GM12878 (cell line): ENCODE data around the gene SLC25A13. TPM values are rescaled to one million over a fixed set of nuclear protein-coding genes. Genes with fewer than 3 reads are reported as not detected.

Experiments used
- ATAC-seq: fragments of 200-7000 bp; cut with Tn5 transposase; 3 replicates; pipeline ENCODE4 v1.9.1; 2020; ENCODE audit warnings: mild to moderate bottlenecking, moderate library complexity
- BruUV-seq: library from RNA; stranded (reverse); fragments of 400-500 nt; replicated peaks from 2 replicates; lab custom pipeline; 2021; lab: Mats Ljungman, UMichigan
- CTCF ChIA-PET: fragments of 300-600 bp; sonication (Branson Sonifier 250); formaldehyde crosslinking; extraction: SDS; loops from one replicate; lab custom pipeline; 2021; ENCODE audit warnings: inconsistent platforms; lab: Yijun Ruan, JAX
- POLR2A ChIA-PET: fragments of 350-600 bp; formaldehyde crosslinking; extraction: SDS; loops from one replicate; lab custom pipeline; 2021; ENCODE audit warnings: inconsistent platforms; lab: Charles Lee
- RAD21 ChIA-PET: fragments of 300-600 bp; sonication (Branson Sonifier 250); formaldehyde crosslinking; loops from one replicate; lab custom pipeline; 2023; ENCODE audit warnings: antibody characterized with exemption; ENCODE audit not compliant: unreplicated experiment; lab: Charles Lee
- SMC1A ChIA-PET: fragments of 300-600 bp; sonication (Branson Sonifier 250); formaldehyde crosslinking; loops from one replicate; lab custom pipeline; 2023; ENCODE audit not compliant: unreplicated experiment, uncharacterized antibody; lab: Charles Lee
- DNase-seq: peaks from one replicate; pipeline ENCODE4 v3.0.0-alpha.2; 2011; ENCODE audit warnings: low read depth, low spot score
- FAIRE-seq: peaks from 3 replicates; lab custom pipeline; 2011; peaks lifted over from hg19 to GRCh38; lab: Jason Lieb, UNC
- H2AFZ ChIP-seq: 2 replicates; pipeline ENCODE4 v1.6.0; 2011; ENCODE audit warnings: low read depth, low read length, control low read depth; ENCODE audit not compliant: control insufficient read depth
- H3K27ac ChIP-seq: 2 replicates; pipeline ENCODE4 v1.5.1; 2011; ENCODE audit warnings: control low read depth; ENCODE audit not compliant: control insufficient read depth, insufficient read depth
- H3K27me3 ChIP-seq, 2 experiments: replicated peaks in 1 of 2; 2 replicates each; pipeline versions ENCODE4 v1.6.0 to v1.6.1; 2011; ENCODE audit warnings: low read length in 1 of 2; ENCODE audit not compliant: control insufficient read depth in 2 of 2, insufficient read depth in 2 of 2
- H3K36me3 ChIP-seq, 2 experiments: 2 replicates each; pipeline ENCODE4 v1.5.1; 2011; ENCODE audit warnings: low read length in 1 of 2; ENCODE audit not compliant: control insufficient read depth in 2 of 2, insufficient read depth in 2 of 2
- H3K4me1 ChIP-seq: 2 replicates; pipeline ENCODE4 v1.6.1; 2011; ENCODE audit warnings: mild to moderate bottlenecking, low read length, moderate library complexity, mixed read lengths; ENCODE audit not compliant: control insufficient read depth, insufficient read depth
- H3K4me2 ChIP-seq: 2 replicates; pipeline ENCODE4 v1.6.0; 2011; ENCODE audit warnings: control low read depth; ENCODE audit not compliant: control insufficient read depth, insufficient read depth
- H3K4me3 ChIP-seq: fragments of 200-600 bp; sonication (generic); 2 replicates; pipeline ENCODE4 v1.5.1; 2016
- H3K79me2 ChIP-seq: 2 replicates; pipeline ENCODE4 v1.6.0; 2011; ENCODE audit warnings: low read length; ENCODE audit not compliant: control insufficient read depth, insufficient read depth
- H3K9ac ChIP-seq: 2 replicates; pipeline ENCODE4 v1.8.0; 2011; ENCODE audit warnings: low read length, control low read depth, mixed read lengths; ENCODE audit not compliant: control insufficient read depth, insufficient read depth
- H3K9me3 ChIP-seq: replicated peaks from 3 replicates; pipeline ENCODE4 v1.5.1; 2011; ENCODE audit warnings: mild to moderate bottlenecking, low read length; ENCODE audit not compliant: control insufficient read depth, insufficient read depth
- H4K20me1 ChIP-seq: 2 replicates; pipeline ENCODE4 v1.6.0; 2011; ENCODE audit not compliant: control insufficient read depth, insufficient read depth
- BCL3 ChIP-seq: IDR thresholded peaks from 2 replicates; pipeline ENCODE4 v1.6.1; 2011; ENCODE audit warnings: borderline replicate concordance, low read depth, mild to moderate bottlenecking, moderate library complexity, low read length; ENCODE audit not compliant: insufficient read depth, poor library complexity, severe bottlenecking
- BRCA1 ChIP-seq: IDR thresholded peaks from 2 replicates; pipeline ENCODE4 v1.6.1; 2011; ENCODE audit warnings: low read depth, low read length, improper control_type of control experiment
- CEBPB ChIP-seq, 2 experiments: fragments of 150-350 bp in 1 of 2; IDR thresholded peaks; 2 replicates each; pipeline ENCODE4 v1.6.1; 2012 to 2014; ENCODE audit warnings: low read depth in 2 of 2, low read length in 2 of 2, borderline replicate concordance in 1 of 2, inconsistent platforms in 1 of 2
- CHD2 ChIP-seq: IDR thresholded peaks from 2 replicates; pipeline ENCODE4 v1.6.1; 2011; ENCODE audit warnings: low read depth, low read length, improper control_type of control experiment, borderline replicate concordance
- CHD4 ChIP-seq: fragments of 200-600 bp; sonication (generic); IDR thresholded peaks from 2 replicates; pipeline ENCODE4 v1.6.1; 2016; ENCODE audit warnings: mild to moderate bottlenecking
- HSF1 ChIP-seq: fragments of 150-350 bp; IDR thresholded peaks from 2 replicates; pipeline ENCODE4 v1.6.1; 2014; ENCODE audit warnings: mild to moderate bottlenecking, low read depth, low read length
- NKRF ChIP-seq: fragments of 450-650 bp; conservative IDR thresholded peaks from 2 replicates; pipeline ENCODE4 v1.6.1; 2017; ENCODE audit warnings: mild to moderate bottlenecking, moderate library complexity
- REST ChIP-seq: IDR thresholded peaks from 2 replicates; pipeline ENCODE4 v1.6.1; 2012; ENCODE audit warnings: mild to moderate bottlenecking, low read depth, low read length
- RFX5 ChIP-seq: IDR thresholded peaks from 2 replicates; pipeline ENCODE4 v1.6.1; 2011; ENCODE audit warnings: low read depth, low read length, improper control_type of control experiment
- SIN3A ChIP-seq: IDR thresholded peaks from 2 replicates; pipeline ENCODE4 v1.6.1; 2012; ENCODE audit warnings: low read depth, low read length, improper control_type of control experiment
- TARDBP ChIP-seq: IDR thresholded peaks from 2 replicates; pipeline ENCODE4 v1.6.1; 2016; ENCODE audit warnings: borderline replicate concordance
- WGBS: methylation state at CpG from one replicate; pipeline ENCODE4 v1.1.6; 2016; ENCODE audit warnings: low lambda C conversion rate; ENCODE audit not compliant: insufficient replicate concordance, insufficient coverage; ENCODE audit errors: missing lambda C conversion rate; 5-methylcytosine and 5-hydroxymethylcytosine counted together
- in situ Hi-C: fragments of 300-500 bp; cut with MboI; formaldehyde crosslinking; loops from 9 replicates; pipeline ENCODE4 v1.14.3; 2018; ENCODE audit warnings: mixed read lengths
- intact Hi-C: fragments of 100-400 bp; cut with micrococcal nuclease; formaldehyde crosslinking; loops from one replicate; pipeline ENCODE4 v1.14.2; 2022; ENCODE audit not compliant: unreplicated experiment
- polyA plus RNA-seq, 11 experiments: library from polyadenylated mRNA; depleted of rRNA in 4 of 11; unstranded in 6 of 11; stranded (reverse) in 5 of 11; fragments of >200 nt; fragmentation: Nextera tagmentation in 4 of 11; fragmentation: Illumina TruSeq in 1 of 11; extraction: Ambion mirVana in 4 of 11; extraction: Trizol in 1 of 11; gene quantifications; 1 replicate in 1 of 11; 2 replicates in 10 of 11; pipeline versions ENCODE4 v1.2.1 to v1.2.3, GENCODE V29; 2011 to 2016; ENCODE audit warnings: inconsistent platforms in 2 of 11, missing spikeins in 2 of 11, low read depth in 1 of 11
- total RNA-seq, 4 experiments: library from RNA; depleted of rRNA in 3 of 4; stranded (reverse); fragments of >200 nt in 3 of 4; fragmentation: Illumina TruSeq in 1 of 4; extraction: Trizol in 1 of 4; gene quantifications; 2 replicates each; pipeline versions ENCODE4 v1.2.1 to v1.2.3, GENCODE V29; 2013 to 2021

Gene SLC25A13
- total and polyA plus RNA-seq, 10 of the 15 experiments (the other 5 are each of a cell fraction or from before 2014, with no cell fraction given) = 7.0 to 24.7 (median 18.6) TPM

- Histone ChIP-seq H3K36me3 (no peaks in the 10 kb centered on the region; a peak in 3 of 4 replicates), H3K79me2 (no peaks in the 10 kb centered on the region), H3K4me2 (no peak overlapping the region), H3K9ac (no peak overlapping the region), H3K4me1 (no peaks in the 10 kb centered on the region), H3K9me3 (no peaks in the 10 kb centered on the region), H3K27me3 (no peaks in the 10 kb centered on the region), H2AFZ (no peak overlapping the region), H3K4me3 (no peak overlapping the region), H3K27ac (no peak overlapping the region), H4K20me1 (no peaks in the 10 kb centered on the region)
- intact Hi-C loops = no loop called here
- RAD21 ChIA-PET = no interaction called here
- in situ Hi-C loops = no loop called here
- WGBS = 85% methylated on average over 4 of the region's 4 CpGs
- DNase-seq = no peak
- ATAC-seq = no peak
- CTCF ChIA-PET = no interaction called here
- SMC1A ChIA-PET = interaction anchor here (1.7 kb wide), 1 partner anchor 11 kb away, joined by 5 read pairs; no protein-coding TSS in a partner anchor
- no peak for TF ChIP-seq TARDBP
- TF ChIP-seq BCL3 = no peak
- TF ChIP-seq CEBPB (IDR thresholded peaks at IDR 0.05; ENCODE audit: borderline replicate concordance in 1 of 2, low read depth in 2 of 2, low read length in 2 of 2) = no peak
- TF ChIP-seq SIN3A = no peak
- no peak for TF ChIP-seq HSF1
- no peak for TF ChIP-seq BRCA1
- no peak for TF ChIP-seq CHD4
- no peak for TF ChIP-seq RFX5
- TF ChIP-seq REST = no peak
- no peak for TF ChIP-seq CHD2
- no peak for TF ChIP-seq NKRF
- POLR2A ChIA-PET = no interaction called here
- BruUV-seq = no TSS peak
- no peak for FAIRE-seq
Observed at GRCh38 chr7:96174812-96175211, 147.1 kb downstream of the SLC25A13 start.
